GM19035 (cell line): Measurements from ENCODE around the gene PCDHGA6.

Experiments
- ATAC-seq: cut with Tn5 transposase; IDR thresholded peaks from one replicate; pipeline ENCODE4 v1.9.1; 2021; ENCODE audit not compliant: unreplicated experiment

PCDHGA6 gene

DNA sequence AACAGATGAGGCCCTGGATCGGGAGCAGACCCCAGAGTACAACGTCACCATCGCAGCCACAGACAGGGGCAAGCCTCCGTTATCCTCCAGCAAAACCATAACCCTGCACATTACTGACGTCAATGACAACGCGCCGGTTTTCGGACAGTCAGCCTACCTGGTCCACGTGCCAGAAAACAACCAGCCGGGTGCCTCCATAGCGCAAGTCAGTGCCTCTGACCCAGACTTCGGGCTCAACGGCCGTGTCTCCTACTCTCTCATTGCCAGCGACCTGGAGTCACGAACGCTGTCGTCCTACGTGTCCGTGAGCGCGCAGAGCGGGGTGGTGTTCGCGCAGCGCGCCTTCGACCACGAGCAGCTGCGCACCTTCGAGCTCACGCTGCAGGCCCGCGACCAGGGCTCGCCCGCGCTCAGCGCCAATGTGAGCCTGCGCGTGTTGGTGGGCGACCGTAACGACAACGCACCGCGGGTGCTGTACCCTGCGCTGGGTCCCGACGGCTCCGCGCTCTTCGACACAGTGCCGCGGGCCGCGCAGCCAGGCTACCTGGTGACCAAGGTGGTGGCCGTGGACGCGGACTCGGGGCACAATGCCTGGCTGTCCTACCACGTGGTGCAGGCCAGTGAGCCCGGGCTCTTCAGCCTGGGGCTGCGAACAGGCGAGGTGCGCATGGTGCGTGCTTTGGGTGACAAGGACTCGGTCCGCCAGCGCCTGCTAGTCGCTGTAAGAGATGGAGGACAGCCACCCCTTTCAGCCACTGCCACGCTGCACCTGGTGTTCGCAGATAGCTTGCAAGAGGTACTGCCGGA is 45.6 kb downstream of the PCDHGA6 start:
- ATAC-seq = no peak

GRCh38 chr5:141420855-141421488 is 47.3 kb downstream of the PCDHGA6 start, which contains the start of gene PCDHGA11:
Gene PCDHGA11, plus strand, starts transcription at chr5:141421051. Its CDS starts 177 bp downstream, at chr5:141421228.
- no peak for ATAC-seq

GRCh38 chr5:141421489-141421855 is 47.8 kb downstream of the PCDHGA6 start:
- no peak for ATAC-seq

DNA sequence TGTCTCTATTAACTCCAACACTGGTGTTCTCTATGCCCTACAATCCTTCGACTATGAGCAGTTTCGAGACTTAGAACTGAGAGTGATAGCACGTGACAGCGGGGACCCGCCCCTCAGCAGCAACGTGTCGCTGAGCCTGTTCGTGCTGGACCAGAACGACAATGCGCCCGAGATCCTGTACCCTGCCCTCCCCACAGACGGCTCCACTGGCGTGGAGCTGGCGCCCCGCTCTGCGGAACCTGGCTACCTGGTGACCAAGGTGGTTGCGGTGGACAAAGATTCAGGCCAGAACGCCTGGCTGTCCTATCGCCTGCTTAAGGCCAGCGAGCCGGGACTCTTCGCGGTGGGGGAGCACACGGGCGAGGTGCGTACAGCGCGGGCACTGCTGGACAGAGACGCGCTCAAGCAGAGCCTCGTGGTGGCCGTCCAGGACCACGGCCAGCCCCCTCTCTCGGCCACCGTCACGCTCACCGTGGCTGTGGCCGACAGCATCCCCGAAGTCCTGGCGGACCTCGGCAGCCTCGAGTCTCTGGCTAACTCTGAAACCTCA is 49.1 kb downstream of the PCDHGA6 start:
- no peak for ATAC-seq

DNA sequence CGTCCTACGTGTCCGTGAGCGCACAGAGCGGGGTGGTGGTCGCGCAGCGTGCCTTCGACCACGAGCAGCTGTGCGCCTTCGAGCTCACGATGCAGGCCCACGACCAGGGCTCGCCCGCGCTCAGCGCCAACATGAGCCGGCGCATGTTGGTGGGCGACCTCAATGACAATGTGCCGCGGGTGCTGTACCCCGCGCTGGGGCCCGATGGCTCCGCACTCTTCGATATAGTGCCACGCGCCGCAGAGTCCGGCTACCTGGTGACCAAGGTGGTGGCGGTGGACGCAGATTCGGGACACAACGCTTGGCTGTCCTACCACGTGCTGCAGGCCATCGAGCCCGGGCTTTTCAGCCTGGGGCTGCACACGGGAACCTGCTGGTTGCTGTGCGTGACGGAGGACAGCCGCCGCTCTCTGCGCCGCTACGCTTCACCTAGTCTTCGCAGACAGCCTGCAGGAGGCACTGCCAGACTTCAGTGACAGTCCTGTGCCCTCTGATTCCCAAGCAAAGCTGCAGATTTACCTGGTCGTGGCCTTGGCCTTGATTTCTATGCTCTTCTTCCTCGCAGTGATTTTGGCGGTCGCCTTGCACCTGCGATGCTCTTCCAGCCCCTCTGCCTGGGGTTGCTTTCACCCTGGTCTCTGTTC is 54.2 kb downstream of the PCDHGA6 start:
- ATAC-seq = no peak
